ENCODE data around the gene EPS8.
A peak's percentile ranks its signal among the peaks of the same experiment; 100 is the strongest.
"Not testable (repeated sequence)": the region's sequence is repeated elsewhere in the genome, so short reads cannot be mapped to it uniquely, and the experiment has no call there.

Gene EPS8

GRCh38 chr12:15796493-15797141, 7.4 kb upstream of the EPS8 start:
- no peak for DNase-seq

- no peak for DNase-seq
Observed at GRCh38 chr12:15794836-15795235, 5.6 kb upstream of the EPS8 start.

- DNase-seq = no peak
Observed at GRCh38 chr12:15794196-15794595, 5.0 kb upstream of the EPS8 start.

GRCh38 chr12:15788233-15789219, 662 bp downstream of the EPS8 start:
- DNase-seq = no peak

DNA sequence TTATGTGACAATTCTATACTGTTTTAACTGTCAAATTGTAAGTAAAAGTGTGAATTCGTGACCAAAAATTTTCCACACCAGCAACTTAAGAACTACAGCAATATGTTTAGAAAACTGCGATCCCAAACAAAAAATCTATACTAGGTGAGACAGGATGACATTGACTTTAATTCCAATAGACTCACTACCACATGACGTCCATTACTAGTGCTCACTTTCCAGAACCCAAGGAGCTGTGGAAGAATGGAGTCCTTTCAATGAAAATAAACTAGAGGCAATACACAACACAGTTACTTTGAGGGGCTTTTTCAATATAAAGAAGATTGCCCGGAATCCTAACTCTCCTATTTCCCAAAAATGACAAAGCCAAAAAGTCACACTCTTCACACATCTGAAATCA, 1.4 kb downstream of the EPS8 start:
- no peak for DNase-seq

GRCh38 chr12:15786772-15787171, 2.4 kb downstream of the EPS8 start:
- no peak for DNase-seq

- no peak for DNase-seq
Observed at GRCh38 chr12:15783288-15783687, 5.9 kb downstream of the EPS8 start.

DNA sequence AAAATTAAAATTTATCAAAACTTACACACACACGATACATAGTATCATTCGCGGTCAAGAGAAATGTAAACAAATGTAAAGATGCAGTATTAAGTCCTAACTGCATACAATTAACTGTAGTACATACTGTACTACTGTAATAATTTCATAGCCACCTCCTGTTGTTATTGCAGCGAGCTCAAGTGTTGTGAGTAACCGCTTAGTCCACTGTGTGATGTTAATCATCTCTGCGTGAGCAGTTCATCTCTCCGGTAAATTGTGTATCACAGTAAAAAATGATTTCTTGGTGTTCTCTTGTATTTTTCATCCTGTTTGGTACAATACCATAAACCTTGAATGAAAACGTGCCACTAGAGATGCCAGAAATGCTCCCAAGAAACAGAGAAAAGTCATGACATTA, 6.5 kb downstream of the EPS8 start:
- DNase-seq = no peak

DNA sequence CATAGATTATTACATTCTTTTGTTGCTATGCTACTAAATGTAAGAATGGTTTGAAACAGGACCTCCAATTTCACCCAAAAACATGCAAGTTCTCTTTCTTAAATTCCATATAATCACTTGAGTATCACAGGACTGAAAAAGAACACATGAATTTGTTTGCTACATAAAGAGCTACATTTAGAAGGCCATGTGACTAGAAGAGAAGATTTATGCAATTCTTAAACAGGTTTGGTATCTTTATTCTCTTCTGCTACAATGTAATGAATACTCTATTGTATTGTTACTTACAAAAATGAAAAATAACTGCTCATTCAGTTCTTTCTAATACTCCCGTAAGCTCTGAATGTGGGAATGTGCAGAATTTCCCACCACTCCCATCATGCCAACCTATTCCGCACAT, 9.3 kb downstream of the EPS8 start:
- DNase-seq = no peak

DNA sequence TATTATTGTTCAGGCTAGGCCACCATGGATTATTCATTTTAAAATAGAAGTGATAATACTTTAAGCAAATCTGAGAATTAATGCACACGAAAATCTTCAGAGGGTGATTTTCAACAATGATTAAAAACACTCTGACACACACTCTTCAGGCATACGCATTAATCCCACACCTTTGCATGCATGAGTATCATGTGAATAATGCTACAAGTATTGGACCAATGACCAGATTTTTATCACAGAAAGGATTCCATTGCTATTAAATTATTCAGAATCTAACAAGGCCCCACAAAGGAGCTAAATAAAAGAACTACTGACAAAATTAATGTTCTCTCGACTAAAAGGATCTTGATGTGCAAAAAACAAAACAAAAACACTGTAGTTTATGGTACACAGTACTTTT, 11.1 kb downstream of the EPS8 start:
- no peak for DNase-seq

DNA sequence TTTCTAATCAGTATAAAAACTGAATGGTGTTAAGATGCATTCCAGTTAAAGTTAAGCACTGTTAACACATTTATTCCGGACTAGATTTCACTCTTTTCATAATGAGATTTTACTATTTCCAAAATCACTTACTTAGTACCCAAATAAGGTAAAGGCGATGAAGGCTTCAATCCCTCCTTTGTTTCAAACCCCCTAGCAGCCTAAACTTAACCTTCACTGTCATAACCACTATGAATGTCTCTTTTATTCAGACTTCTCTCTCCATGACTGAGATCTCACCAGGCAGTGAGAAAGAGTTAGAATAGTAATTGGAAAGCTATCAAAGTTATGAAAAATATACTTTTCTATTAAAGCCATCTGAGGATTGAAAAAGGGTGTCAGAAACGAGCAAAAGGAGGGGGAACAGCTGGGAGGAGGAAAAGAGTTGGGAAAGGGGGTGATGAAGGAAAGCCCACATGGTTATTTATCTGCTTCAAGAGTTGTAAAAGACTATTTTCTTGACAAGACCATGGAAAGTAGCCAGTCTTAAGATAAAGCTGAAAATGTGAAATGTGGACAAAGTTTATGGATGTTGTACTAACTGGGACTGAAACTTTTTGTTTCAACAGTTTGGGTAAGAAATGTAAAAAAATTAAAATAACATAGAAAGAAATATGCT, 11.7 kb downstream of the EPS8 start:
- no peak for DNase-seq

DNA sequence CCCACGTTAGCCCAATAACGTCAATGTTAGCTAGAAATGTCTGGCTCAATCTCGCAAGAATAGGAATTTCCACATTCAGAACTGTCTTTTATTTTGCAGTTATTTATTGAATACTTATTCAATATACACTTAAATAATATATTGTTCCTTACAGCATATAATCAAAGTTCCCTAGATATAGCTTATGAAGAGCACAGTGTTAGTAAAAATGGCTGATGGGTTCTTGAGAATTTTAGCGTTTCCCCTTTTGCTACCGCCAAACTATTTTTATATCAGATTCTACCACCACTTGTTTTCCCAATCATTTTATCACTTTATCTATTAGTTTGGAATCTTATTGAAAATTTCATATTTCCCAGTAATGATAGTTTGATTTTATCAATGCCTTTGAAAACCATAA, 12.7 kb downstream of the EPS8 start:
- DNase-seq = no peak

GRCh38 chr12:15774819-15775218, 14.4 kb downstream of the EPS8 start:
- no peak for DNase-seq

DNA sequence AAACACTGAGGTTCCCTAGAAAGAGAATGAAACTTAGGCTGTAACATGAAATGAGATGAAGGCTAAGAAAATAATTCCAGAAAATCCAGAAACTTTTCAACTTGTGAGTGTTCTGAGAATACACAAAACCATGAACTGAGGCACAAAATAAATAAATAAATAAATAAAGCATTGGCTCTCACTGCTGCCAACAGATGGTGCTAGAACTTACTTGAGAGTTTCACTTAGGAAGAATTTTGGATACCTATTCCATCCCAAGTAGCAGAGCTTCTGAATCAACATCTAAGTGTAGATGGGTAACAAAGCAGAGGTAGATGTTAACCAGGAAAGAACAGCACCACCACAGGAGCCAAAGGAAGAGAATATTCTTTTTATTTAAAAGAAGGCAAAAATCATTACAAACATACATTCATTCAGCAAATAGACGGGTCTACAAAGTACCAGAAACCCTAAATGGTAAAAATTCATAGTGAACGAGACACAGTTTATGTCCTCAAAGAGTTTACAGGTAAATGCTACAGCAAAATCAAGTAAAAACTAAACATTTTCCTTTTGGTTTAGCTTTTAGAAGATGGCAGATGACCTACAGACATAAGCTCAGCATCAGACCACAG, 16.7 kb downstream of the EPS8 start:
- no peak for DNase-seq

DNA sequence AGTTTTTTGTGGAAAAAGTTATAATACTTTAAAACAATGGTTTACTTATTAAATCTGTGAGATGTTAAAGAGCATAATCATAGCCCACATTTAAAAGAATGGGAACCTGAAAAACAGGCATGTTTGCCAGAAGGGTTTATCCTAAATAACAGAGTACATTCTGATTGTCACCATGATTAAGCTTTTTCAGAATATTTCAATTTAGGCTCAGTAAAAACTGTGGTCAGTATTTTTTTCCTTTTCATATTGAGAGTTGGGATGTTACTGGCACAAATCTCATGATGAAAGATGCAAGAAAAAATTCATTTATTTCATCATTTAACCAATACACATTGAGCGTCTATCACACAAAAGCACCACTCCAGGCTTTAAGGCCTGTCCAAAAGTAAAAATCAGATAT, 18.6 kb downstream of the EPS8 start:
- no peak for DNase-seq

GRCh38 chr12:15770021-15770420, 19.2 kb downstream of the EPS8 start:
- no peak for DNase-seq

DNA sequence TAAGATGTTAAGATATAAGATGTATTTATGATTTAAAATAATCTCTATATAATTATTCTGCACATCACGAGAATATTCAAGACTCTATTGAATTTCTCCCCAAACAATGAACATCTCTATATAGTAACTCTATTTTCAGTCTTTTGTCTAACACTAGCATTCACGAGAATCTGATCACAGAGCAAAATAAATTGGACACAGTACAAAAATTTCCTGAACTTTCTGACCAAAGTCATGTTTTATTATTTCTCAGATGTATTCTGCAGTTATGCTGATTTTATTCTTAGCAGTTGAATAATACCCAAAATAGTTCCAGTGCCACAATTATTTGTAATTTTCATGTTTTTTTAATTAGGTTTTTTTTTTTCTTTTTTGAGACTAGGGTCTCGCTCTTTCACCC, 19.6 kb downstream of the EPS8 start:
- no peak for DNase-seq

DNA sequence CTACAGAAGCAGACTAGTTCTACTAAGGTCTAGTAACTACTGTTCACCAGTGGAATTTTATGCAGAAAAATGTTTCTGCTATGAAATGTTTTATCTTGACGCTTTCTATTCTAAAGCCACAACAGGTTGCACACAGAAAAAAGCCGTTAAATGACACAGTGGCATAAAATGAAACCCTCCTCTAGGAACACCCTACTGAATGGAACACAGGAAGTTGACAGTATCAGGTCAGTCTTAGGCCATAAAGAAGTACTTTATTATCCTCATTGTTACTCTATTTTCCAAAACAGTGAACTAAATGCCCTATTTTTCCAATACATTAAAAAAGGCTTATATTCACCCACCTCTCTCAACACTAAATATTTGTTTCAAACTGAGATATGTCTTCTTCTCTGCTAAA, 21.9 kb downstream of the EPS8 start:
- DNase-seq = no peak

DNA sequence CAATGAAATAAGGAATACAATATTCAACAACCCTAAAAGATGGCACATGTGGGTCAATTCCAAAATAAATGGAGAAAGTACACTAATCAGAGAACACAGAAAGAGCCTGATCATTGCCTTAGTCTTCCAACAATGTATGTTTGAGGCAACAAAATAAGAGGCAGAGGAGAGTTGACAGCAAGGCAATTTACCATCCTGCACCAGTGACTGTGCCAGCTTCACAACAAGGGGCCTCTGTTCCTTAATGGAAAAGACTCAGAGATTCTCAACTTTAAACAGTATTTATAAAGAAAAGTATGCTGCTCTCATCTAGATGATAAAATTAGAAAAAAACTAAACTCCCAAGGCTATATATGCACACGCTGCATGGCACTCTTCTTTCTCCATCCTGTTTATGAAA, 25.9 kb downstream of the EPS8 start:
- no peak for DNase-seq

GRCh38 chr12:15762162-15762561, 27.0 kb downstream of the EPS8 start:
- DNase-seq = not testable (repeated sequence)

DNA sequence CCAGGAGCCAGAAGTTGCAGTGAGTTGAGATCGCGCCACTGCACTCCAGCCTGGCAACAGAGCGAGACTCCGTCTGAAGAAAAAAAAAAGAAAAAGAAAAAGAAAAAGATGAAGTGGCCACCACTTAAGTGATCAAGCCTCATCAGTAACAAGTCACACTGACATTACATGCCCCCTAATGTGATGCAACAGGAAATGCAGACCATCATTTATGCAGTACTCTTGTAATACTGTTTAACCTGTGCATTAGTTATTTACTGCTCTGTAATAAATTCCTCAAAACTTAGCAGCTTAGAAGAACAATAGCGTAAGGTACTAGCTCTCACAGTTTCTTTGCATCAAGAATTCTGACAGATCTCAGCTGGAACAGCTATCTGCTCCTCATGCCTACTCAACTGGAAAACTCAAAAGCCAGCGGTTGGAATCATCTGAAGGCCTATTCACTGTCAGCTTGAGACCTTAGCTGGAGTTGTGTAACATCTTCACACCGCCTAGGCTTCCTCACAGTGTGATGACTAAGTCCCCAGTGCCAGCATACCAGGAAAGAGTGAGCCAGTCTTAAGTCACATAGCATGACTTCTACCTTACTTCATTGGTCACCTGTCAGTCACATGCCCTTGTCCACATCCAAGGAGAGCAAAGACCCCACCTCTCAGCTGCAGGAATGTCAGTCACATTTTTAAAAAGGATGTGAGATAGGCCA, 31.5 kb downstream of the EPS8 start:
- DNase-seq = peak; percentile 27

DNA sequence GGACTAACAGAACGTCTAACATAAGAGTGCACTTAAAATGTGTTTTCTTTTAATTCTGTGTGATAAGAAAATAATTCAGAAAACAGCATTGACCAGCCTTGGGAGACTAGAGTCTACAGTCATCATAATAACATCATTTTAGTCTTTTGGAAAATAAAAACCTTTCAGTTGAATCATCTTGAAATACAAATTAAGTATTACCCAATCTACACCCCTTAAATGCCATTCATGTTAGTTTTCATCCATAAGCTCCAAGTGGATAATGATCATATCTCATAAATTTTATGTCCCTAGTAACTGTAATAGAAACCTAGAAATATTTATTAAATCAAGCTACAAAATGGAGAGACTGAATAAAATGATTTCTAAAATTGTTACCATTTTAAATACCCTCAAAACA, 32.4 kb downstream of the EPS8 start:
- DNase-seq = no peak

DNA sequence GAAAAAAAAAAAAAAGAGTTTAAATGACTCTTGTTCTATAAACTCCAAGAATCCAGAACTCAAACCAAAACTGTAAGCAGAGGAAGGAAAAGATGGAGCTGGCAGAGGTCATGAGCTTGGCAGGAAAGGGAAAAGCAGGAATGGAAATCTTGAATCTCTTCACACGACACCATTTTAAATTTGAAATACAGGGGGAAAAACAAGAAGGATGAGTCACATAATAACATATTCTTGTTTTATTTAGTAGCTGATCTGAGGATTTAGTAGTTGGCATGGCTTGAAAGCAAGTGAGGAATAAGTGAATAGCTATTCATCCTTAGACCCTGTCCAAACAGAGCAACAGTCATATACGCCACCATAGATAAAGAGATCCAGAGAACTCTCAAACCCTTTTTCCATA, 35.0 kb downstream of the EPS8 start:
- DNase-seq = no peak
